ENCODE data around the gene A4GNT.

The A4GNT gene

DNA sequence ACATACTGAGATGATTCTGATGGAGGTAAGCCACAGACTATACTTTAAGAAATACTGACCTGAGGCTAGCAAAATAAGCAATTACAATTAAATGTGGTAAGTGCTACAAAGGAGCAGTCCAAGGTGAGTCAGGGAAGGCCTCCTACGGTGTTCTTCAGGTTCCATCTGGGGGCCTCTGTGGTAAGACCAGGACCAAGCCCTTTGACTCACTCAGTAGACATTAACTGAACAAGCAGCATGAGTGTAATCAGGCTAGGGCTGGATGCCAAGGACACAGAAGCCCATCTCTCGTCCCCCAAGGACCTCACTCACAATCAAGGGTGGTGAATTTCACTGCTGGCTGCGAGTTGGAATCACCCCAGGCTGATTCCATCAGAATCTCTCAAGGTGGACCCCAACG, 54.1 kb downstream of the A4GNT start:
- DNase-seq = no peak

All from SHP77 treated with DMSO at 0.1 percent for 48 hours (cell line).